Measurements from ENCODE around the gene GRAMD2A.

DNA sequence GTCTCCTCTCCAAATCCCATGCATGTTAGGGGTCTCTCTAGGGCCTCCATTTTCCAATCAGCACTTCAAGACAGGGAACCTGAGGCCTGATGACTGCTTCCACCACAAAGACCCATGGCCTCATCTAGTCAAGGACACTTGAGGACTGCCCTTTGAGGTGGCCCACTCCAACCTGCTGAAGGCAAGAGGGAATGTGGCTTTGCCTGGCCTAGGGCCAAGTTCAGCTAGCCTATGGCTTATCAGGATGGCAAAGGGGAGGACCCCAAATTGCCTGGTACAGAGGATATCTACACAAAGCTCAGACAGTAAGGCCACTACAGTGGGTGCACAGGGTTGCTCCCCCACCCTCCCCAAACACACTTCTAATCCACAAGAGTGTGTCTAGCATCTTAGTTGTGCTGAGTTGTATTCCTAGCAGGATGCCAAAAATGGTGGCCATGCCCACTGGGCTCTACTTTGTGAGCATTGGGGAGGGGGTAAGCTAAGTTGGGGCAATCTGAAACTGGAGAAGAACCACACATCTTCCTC is 10.0 kb upstream of the GRAMD2A start:
- TF ChIP-seq POLR2A (IDR thresholded peaks at IDR 0.05): no peak
- TF ChIP-seq CTCF (IDR thresholded peaks at IDR 0.05): no peak

Data from transverse colon (tissue), 3 donors.